ENCODE data around the gene CKB.

Gene CKB

GRCh38 chr14:103532216-103533136 lies 9.8 kb upstream of the CKB start:
- no peak overlapping the region for H2AFZ ChIP-seq (ENCODE audit: low read length)
- peaks cover 11% of the 10 kb centered on the region for H4K20me1 ChIP-seq (ENCODE audit: insufficient read depth, low read length, poor library complexity, severe bottlenecking)
- no peaks in the 10 kb centered on the region for H3F3A ChIP-seq (ENCODE audit: low read depth)
- H3K4me1 ChIP-seq (ENCODE audit: insufficient read depth, low read length, poor library complexity, severe bottlenecking), result peaks cover 13% of the 10 kb centered on the region
- H3K9me2 ChIP-seq (replicated peaks; ENCODE audit: low read depth, low read length), result no peaks in the 10 kb centered on the region
- TF ChIP-seq EZH2phosphoT487 (IDR thresholded peaks at IDR 0.05; ENCODE audit: borderline replicate concordance) (no peak), CTCF (conservative IDR thresholded peaks at IDR 0.05; ENCODE audit: low read length) (no peak)
- H3K9ac ChIP-seq (ENCODE audit: low read depth, low read length, poor library complexity, severe bottlenecking), result no peak overlapping the region
- no peaks in the 10 kb centered on the region for H3K27me3 ChIP-seq (ENCODE audit: insufficient read depth, low read length, poor library complexity, severe bottlenecking)
- peaks cover 31% of the 10 kb centered on the region; the same call in 1 of the 2 replicates for H3K79me2 ChIP-seq (ENCODE audit: insufficient read depth, low read length)
- no peaks in the 10 kb centered on the region for H3K9me3 ChIP-seq (ENCODE audit: insufficient read depth, low read depth, low read length)
- H3K4me2 ChIP-seq (ENCODE audit: low read depth, low read length, poor library complexity, severe bottlenecking), result no peak overlapping the region
- H3K36me3 ChIP-seq (ENCODE audit: insufficient read depth, low read length), result no peaks in the 10 kb centered on the region
- H3K4me3 ChIP-seq (ENCODE audit: low read length, poor library complexity, severe bottlenecking), result no peak overlapping the region

- peaks cover 11% of the 10 kb centered on the region for H4K20me1 ChIP-seq (ENCODE audit: insufficient read depth, low read length, poor library complexity, severe bottlenecking)
- H3K79me2 ChIP-seq (ENCODE audit: insufficient read depth, low read length), result peaks cover 31% of the 10 kb centered on the region; the same call in 1 of the 2 replicates
- no peaks in the 10 kb centered on the region for H3K9me3 ChIP-seq (ENCODE audit: insufficient read depth, low read depth, low read length)
- no peak overlapping the region for H3K9ac ChIP-seq (ENCODE audit: low read depth, low read length, poor library complexity, severe bottlenecking)
- H3K27me3 ChIP-seq (ENCODE audit: insufficient read depth, low read length, poor library complexity, severe bottlenecking), result no peaks in the 10 kb centered on the region
- TF ChIP-seq EZH2phosphoT487 (IDR thresholded peaks at IDR 0.05; ENCODE audit: borderline replicate concordance), result no peak
- no peak for TF ChIP-seq CTCF (conservative IDR thresholded peaks at IDR 0.05; ENCODE audit: low read length)
- H3K4me3 ChIP-seq (ENCODE audit: low read length, poor library complexity, severe bottlenecking), result no peak overlapping the region
- peak overlapping the region; percentile 97 for H3K4me2 ChIP-seq (ENCODE audit: low read depth, low read length, poor library complexity, severe bottlenecking)
- no peaks in the 10 kb centered on the region for H3K9me2 ChIP-seq (replicated peaks; ENCODE audit: low read depth, low read length)
- H3K4me1 ChIP-seq (ENCODE audit: insufficient read depth, low read length, poor library complexity, severe bottlenecking), result peaks cover 13% of the 10 kb centered on the region
- no peaks in the 10 kb centered on the region for H3K36me3 ChIP-seq (ENCODE audit: insufficient read depth, low read length)
- H3F3A ChIP-seq (ENCODE audit: low read depth), result no peaks in the 10 kb centered on the region
- H2AFZ ChIP-seq (ENCODE audit: low read length), result no peak overlapping the region
These were observed 9.0 kb upstream of the CKB start for GRCh38 chr14:103531421-103532215.

- Histone ChIP-seq H3K79me2 (ENCODE audit: insufficient read depth, low read length) (peaks cover 31% of the 10 kb centered on the region; the same call in 1 of the 2 replicates), H3K4me1 (ENCODE audit: insufficient read depth, low read length, poor library complexity, severe bottlenecking) (peaks cover 13% of the 10 kb centered on the region), H3K36me3 (ENCODE audit: insufficient read depth, low read length) (no peaks in the 10 kb centered on the region), H3F3A (ENCODE audit: low read depth) (no peaks in the 10 kb centered on the region), H2AFZ (ENCODE audit: low read length) (no peak overlapping the region), H4K20me1 (ENCODE audit: insufficient read depth, low read length, poor library complexity, severe bottlenecking) (peaks cover 11% of the 10 kb centered on the region), H3K27me3 (ENCODE audit: insufficient read depth, low read length, poor library complexity, severe bottlenecking) (no peaks in the 10 kb centered on the region), H3K9me3 (ENCODE audit: insufficient read depth, low read depth, low read length) (no peaks in the 10 kb centered on the region), H3K9me2 (replicated peaks; ENCODE audit: low read depth, low read length) (no peaks in the 10 kb centered on the region), H3K4me2 (ENCODE audit: low read depth, low read length, poor library complexity, severe bottlenecking) (peak overlapping the region; percentile 97), H3K9ac (ENCODE audit: low read depth, low read length, poor library complexity, severe bottlenecking) (no peak overlapping the region), H3K4me3 (ENCODE audit: low read length, poor library complexity, severe bottlenecking) (peak overlapping the region; percentile 90)
- no peak for TF ChIP-seq EZH2phosphoT487 (IDR thresholded peaks at IDR 0.05; ENCODE audit: borderline replicate concordance)
- TF ChIP-seq CTCF (conservative IDR thresholded peaks at IDR 0.05; ENCODE audit: low read length), result no peak
These were observed 8.2 kb upstream of the CKB start for GRCh38 chr14:103530831-103531230.

Data from Loucy (cell line).